ENCODE measurements around the gene CATSPER1. TPM values are rescaled to one million over a fixed set of nuclear protein-coding genes. Genes with fewer than 3 reads are reported as not detected.

Gene CATSPER1
- total RNA-seq, 1 donor from 2014 or later, result not detected

GRCh38 chr11:66071381-66071801, 45.1 kb upstream of the CATSPER1 start:
- DNase-seq (ENCODE audit: extremely low spot score in 2 of 2), result no peak
- peak overlapping the region; percentile 66 to 79 for H3K4me3 ChIP-seq
- peaks cover 42% of the 10 kb centered on the region for H3K4me1 ChIP-seq
- intact Hi-C loops (cut with DNase I), result no loop called here
- H3K27ac ChIP-seq, result peak overlapping the region; percentile 90
- H3K27me3 ChIP-seq, result no peaks in the 10 kb centered on the region
- H3K36me3 ChIP-seq, result peaks cover 0 to 28% of the 10 kb centered on the region in 2 donors
- H3K9me3 ChIP-seq, result no peaks in the 10 kb centered on the region
- TF ChIP-seq CTCF (IDR thresholded peaks at IDR 0.05) (no peak), POLR2AphosphoS5 (IDR thresholded peaks at IDR 0.05; ENCODE audit: insufficient read depth in 1 of 2, low read depth in 1 of 2) (no peak), POLR2A (IDR thresholded peaks at IDR 0.05) (no peak)

DNA sequence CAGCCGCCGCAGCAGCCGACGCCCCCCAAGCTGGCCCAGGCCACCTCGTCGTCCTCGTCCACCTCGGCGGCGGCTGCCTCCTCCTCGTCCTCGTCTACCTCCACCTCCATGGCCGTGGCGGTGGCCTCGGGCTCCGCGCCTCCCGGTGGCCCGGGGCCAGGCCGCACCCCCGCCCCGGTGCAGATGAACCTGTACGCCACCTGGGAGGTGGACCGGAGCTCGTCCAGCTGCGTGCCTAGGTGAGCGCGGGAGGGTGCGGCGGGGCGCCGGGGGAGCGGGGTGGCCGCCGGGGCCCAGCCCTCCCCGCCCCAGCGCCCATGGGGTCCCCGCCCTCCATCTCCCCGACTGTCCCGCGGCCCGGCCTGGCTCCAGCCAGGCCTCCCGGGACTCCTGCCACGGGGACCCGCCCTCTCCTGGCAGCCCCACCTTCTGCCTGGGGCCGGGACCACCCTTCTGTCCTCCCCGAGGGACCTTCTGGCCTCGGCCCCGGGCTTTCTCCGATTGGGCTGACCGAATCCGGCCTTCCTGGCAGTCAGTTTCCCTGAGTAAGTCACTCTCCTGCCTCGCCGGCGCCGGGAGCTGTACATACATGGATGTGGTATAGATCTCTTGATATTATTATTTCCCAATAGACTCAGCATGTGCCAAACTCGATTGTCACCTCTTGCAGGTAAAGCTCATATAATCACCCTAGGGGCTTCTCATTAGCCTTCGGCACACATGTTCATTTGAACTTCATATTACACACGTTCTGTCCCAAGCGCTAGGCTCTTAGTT, 44.5 kb upstream of the CATSPER1 start:
- peak overlapping the region; percentile 66 to 79 for H3K4me3 ChIP-seq
- no peaks in the 10 kb centered on the region for H3K9me3 ChIP-seq
- peaks cover 42% of the 10 kb centered on the region for H3K4me1 ChIP-seq
- intact Hi-C loops (cut with DNase I), result no loop called here
- H3K36me3 ChIP-seq, result peaks cover 0 to 34% of the 10 kb centered on the region in 2 donors
- H3K27ac ChIP-seq, result peak overlapping the region; percentile 90
- TF ChIP-seq CTCF (IDR thresholded peaks at IDR 0.05) (no peak), POLR2A (IDR thresholded peaks at IDR 0.05) (no peak), POLR2AphosphoS5 (IDR thresholded peaks at IDR 0.05; ENCODE audit: insufficient read depth in 1 of 2, low read depth in 1 of 2) (no peak)
- no peaks in the 10 kb centered on the region for H3K27me3 ChIP-seq
- DNase-seq (ENCODE audit: extremely low spot score in 2 of 2), result no peak

GRCh38 chr11:66069715-66070603, 43.7 kb upstream of the CATSPER1 start, which contains the start of gene PACS1:
PACS1 (plus strand) TSS chr11:66070272; CDS start chr11:66070487, 215 bp downstream.
- H3K4me3 ChIP-seq, result peak within 1 kb of the TSS; percentile 66 to 79
- H3K36me3 ChIP-seq, result peaks cover 0 to 42% of the 10 kb centered on the region in 2 donors
- intact Hi-C loops (cut with DNase I), result no loop called here
- no peak for DNase-seq (ENCODE audit: extremely low spot score in 2 of 2)
- H3K27ac ChIP-seq, result peak within 1 kb of the TSS; percentile 90
- peaks cover 42% of the 10 kb centered on the region for H3K4me1 ChIP-seq
- H3K27me3 ChIP-seq, result no peaks in the 10 kb centered on the region
- H3K9me3 ChIP-seq, result no peaks in the 10 kb centered on the region
- TF ChIP-seq CTCF (IDR thresholded peaks at IDR 0.05) (no peak), POLR2AphosphoS5 (IDR thresholded peaks at IDR 0.05; ENCODE audit: insufficient read depth in 1 of 2, low read depth in 1 of 2) (peak in 1 of 2 donors; percentile 57), POLR2A (IDR thresholded peaks at IDR 0.05) (peak in 1 of 2 donors; percentile 41)

DNA sequence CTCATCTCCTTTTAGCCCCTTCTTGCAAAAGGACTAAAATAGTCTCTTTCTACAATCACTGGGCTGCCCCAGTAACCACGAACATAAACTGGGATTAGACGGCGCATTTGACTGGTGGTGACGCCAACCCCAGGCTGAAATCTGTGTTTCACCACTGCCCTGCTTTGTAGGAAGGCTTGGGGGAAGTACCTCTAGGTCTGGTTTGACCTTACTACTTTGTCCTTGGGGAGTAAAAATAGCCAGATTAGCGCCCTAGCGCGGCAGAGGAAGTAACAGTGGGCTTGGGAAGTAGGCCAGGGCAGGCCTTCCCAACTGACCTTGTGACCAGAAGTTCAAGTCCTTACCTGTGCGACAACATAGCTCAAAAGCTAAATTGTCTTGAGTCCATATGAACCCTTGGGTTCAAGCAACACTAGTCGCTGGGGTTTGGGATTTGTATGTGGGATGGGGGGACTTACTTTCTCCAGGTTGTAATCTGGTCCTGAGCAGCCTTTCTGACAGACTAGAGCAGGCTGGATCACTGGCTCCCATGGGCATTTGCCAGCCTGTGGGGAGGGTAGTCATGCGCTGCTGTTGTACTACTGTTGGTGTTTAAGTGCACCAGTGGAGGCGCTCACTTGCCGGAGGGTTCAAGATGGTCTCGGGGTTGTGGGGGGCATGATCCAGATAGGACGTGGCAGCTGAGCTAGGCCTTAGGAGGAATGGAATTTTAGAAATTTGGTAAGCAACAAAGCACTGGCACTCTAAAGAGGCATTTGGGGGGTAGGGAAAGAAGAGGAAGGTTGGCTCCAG, 42.8 kb upstream of the CATSPER1 start:
- no peak for DNase-seq (ENCODE audit: extremely low spot score in 2 of 2)

More for the DNA sequence above, 42.8 kb upstream of the CATSPER1 start:
- peaks cover 42% of the 10 kb centered on the region for H3K4me1 ChIP-seq
- peak in 1 of 3 experiments; percentile 9 for TF ChIP-seq CTCF (IDR thresholded peaks at IDR 0.05)
- no peak for TF ChIP-seq POLR2AphosphoS5 (IDR thresholded peaks at IDR 0.05; ENCODE audit: insufficient read depth in 1 of 2, low read depth in 1 of 2)
- TF ChIP-seq POLR2A (IDR thresholded peaks at IDR 0.05), result no peak
- intact Hi-C loops (cut with DNase I), result no loop called here
- peak overlapping the region; percentile 90 for H3K27ac ChIP-seq
- no peaks in the 10 kb centered on the region for H3K27me3 ChIP-seq
- peak overlapping the region; percentile 66 to 79 for H3K4me3 ChIP-seq
- peaks cover 0 to 44% of the 10 kb centered on the region in 2 donors for H3K36me3 ChIP-seq
- no peaks in the 10 kb centered on the region for H3K9me3 ChIP-seq

All from vagina (tissue), 2 donors.